C4-2B (cell line): ENCODE measurements around the gene RCVRN.

Source experiments
- H3K27ac ChIP-seq: fragments of 450-650 bp; 2 replicates; pipeline ENCODE4 v1.5.1; 2017
- ZFX ChIP-seq: fragments of 450-650 bp; IDR thresholded peaks from 2 replicates; pipeline ENCODE4 v1.6.1; 2017
- TF ChIP-seq, protein P1 (sequence below): fragments of 450-650 bp; conservative IDR thresholded peaks from 2 replicates; pipeline ENCODE4 v1.5.1; 2017; ENCODE audit warnings: mild to moderate bottlenecking

The RCVRN gene

DNA sequence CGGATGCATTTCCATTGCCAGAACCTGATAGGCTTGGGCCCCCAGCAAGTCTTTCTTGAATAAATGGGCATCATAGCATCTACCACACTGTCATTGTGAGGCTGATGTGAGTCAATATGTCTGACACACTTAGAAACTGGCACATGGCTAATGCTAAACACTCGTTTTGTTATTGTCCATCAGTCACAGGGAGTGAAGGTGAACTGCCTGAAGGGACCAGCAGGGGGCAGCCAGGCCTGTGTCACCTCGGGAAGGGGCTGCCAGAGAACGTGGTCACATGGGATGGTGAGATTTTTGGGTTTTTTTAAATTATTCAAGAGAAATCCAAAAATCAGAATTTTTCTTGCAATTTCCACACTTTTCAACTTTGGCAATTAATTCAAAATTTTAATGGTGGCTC lies 831 bp upstream of the RCVRN start:
- TF ChIP-seq ZFX = no peak
- TF ChIP-seq, protein P1, sequence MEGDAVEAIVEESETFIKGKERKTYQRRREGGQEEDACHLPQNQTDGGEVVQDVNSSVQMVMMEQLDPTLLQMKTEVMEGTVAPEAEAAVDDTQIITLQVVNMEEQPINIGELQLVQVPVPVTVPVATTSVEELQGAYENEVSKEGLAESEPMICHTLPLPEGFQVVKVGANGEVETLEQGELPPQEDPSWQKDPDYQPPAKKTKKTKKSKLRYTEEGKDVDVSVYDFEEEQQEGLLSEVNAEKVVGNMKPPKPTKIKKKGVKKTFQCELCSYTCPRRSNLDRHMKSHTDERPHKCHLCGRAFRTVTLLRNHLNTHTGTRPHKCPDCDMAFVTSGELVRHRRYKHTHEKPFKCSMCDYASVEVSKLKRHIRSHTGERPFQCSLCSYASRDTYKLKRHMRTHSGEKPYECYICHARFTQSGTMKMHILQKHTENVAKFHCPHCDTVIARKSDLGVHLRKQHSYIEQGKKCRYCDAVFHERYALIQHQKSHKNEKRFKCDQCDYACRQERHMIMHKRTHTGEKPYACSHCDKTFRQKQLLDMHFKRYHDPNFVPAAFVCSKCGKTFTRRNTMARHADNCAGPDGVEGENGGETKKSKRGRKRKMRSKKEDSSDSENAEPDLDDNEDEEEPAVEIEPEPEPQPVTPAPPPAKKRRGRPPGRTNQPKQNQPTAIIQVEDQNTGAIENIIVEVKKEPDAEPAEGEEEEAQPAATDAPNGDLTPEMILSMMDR = peak; percentile 78
- H3K27ac ChIP-seq = no peak overlapping the region

DNA sequence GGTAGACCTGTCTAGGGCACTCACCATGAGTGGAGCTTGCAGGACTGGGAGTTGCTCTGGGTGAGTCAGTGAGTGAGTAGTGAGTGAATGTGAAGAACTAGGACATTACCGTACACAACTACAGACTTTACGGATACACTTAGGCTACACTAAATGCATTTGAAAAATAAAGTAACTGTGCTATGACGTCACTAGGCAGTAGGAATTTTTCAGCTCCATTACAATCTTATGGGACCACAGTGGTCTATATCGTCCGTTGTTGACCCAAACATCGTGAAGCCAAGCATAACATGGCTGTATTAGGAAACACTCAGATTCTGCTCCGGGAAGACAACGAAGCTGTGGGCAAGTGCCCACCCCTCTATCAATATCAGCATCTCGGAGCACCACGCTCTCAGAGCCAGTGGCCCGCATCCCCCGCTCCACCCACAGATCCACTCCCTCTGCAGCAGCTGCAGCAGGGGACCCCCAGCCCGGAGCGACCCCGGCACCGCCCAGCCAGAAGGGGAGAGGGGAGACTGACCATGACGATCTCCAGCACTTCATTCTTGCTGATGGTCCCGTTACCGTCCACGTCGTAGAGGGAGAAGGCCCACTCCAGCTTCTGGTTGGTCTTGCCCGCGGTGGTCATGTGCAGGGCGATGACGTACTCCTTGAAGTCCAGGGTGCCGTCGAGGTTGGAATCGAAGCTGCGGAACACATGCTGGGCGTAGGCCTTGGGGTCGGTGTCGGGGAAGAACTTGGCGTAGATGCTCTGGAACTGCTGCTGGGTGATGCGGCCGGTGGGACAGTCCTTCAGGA lies 594 bp downstream of the RCVRN start:
- H3K27ac ChIP-seq = no peak overlapping the region
- TF ChIP-seq, protein P1 = no peak

DNA sequence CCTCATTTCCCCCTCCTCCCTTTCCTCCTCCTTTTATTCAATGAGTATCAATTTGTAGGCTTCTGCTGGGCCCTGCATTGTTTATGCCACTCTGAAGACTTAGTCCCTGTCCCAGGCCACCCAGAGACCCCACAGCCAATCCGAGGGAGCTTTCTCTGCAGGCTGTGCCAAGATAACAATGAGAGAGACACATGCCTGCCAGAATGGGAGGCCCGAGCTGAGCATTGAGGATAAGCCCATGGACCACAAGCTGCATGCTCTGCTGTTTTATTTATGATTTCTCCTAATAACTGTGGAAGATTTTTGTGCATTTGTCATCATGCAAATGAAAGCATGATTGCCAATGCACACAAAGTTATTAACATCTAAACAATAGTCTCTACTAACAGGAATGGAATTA lies 3.0 kb downstream of the RCVRN start:
- no peak overlapping the region for H3K27ac ChIP-seq
- TF ChIP-seq, protein P1 = no peak
- no peak for TF ChIP-seq ZFX

DNA sequence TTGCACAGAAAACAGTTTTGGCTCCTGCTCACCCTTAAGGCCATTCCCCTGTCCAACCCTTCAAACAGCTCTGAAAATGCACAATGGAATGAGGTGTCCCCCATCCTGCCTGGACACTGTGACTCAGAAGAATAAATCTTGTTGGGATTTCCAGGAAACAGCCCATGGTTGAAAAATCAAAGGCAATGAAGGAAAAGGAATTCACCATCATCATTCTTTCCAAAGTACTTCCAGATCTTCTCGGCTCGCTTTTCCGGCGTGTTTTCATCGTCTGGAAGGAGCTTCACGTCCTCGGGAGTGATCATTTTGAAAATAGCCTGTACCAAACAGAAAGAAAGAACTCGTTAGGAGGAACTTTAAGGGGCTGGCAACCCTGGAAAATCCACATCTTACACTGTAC lies 4.3 kb downstream of the RCVRN start:
- TF ChIP-seq ZFX = no peak
- TF ChIP-seq, protein P1 = no peak
- H3K27ac ChIP-seq = no peak overlapping the region

DNA sequence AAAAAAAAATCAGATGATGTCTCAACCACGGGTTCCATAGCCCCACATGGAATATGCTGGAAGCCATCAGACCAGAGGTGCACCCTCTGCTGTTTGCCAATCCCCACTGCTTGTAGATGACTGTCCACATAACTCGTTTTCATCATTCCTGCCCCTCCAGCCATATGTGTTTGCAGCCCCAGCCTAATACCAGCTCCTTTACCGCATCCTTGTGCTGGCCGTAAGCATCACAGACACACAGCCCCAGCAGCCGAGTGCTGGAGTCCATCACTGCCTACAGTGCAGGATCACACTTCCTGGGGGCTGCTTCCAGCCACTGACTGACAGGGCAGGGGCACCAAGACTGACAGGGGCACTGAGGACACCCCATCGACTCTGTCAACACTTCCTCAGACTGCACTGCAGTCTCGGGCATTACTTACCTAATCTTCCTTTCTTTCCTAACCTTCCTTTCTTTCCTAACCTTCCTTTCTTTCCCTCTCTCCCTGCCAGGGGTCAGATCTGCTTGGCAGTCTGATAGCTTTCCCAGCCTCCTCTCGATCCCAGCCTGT lies 5.0 kb downstream of the RCVRN start:
- no peak for TF ChIP-seq ZFX
- TF ChIP-seq, protein P1 = no peak
- no peak overlapping the region for H3K27ac ChIP-seq

DNA sequence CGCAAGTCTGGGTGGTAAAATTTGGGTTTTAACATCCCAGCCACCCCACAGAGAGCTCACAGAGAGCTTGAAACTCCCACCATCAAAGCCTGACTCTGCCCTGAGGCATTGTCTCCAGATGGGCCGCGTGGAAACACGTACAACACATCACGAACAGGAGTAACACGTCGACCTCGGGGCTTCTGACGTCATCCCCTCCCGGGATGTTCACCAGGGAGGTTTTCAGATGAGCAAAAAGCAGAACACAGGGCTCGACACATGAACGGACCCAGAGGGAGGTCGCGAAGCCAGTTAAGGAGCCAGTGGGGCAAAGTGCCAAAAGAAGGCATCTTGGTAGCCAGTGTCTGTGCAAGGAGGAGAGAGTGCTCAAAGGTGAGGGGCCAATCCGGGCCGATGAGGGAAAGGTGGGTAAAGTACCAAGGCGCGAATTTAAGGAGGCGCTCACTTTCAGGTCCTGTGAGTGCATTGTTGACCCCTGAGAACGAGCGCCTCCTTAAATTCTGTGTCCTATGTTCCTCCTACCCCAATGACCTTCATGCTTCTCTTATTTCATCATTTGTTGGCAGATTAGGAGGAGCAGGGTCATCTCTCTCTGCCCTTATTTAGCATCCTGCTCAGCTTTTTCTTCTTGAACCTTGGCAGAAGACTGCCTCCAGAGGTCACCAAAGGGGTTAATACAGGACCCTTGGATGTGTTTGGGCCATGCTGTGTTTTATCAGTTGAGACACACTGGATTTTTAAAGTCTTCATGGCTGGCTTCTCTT lies 5.6 kb downstream of the RCVRN start:
- H3K27ac ChIP-seq = no peak overlapping the region
- TF ChIP-seq, protein P1 = no peak
- no peak for TF ChIP-seq ZFX

DNA sequence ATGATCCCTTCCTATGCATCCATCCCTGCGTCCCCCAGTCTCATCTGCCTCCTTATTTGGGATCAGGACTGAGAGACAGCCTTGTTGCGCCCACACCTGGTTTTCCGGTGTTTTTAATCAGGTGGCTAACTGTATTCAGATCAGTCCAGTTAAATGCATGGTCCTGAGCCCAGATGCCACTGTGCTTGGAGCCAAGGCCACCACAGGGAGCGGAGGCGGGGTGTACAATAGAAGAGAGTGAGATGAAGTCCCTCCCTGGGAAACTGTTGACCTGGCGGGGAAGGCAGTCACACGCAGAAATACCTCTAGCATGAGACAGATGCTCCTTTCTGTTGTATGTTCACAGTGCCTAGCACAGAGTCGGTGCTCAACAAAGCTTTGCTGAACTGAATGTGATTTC lies 6.3 kb downstream of the RCVRN start:
- H3K27ac ChIP-seq = no peak overlapping the region
- no peak for TF ChIP-seq ZFX
- TF ChIP-seq, protein P1 = no peak
